OCI-LY7 (cell line): Measurements from ENCODE around the gene CLTCL1.

Source experiments
- EZH2phosphoT487 ChIP-seq: fragments of 200-600 bp; sonication (generic); IDR thresholded peaks from 2 replicates; pipeline ENCODE4 v1.6.1; 2018; ENCODE audit warnings: low read depth, borderline replicate concordance, mild to moderate bottlenecking, mixed run types, antibody characterized with exemption, low read length, moderate library complexity, mixed read lengths
- TF ChIP-seq, protein P1 (sequence below): fragments of 200-600 bp; sonication (generic); conservative IDR thresholded peaks from 2 replicates; pipeline ENCODE4 v1.5.1; 2014; ENCODE audit warnings: mild to moderate bottlenecking, antibody characterized with exemption, low read length, moderate library complexity, mixed read lengths

- TF ChIP-seq, protein P1, sequence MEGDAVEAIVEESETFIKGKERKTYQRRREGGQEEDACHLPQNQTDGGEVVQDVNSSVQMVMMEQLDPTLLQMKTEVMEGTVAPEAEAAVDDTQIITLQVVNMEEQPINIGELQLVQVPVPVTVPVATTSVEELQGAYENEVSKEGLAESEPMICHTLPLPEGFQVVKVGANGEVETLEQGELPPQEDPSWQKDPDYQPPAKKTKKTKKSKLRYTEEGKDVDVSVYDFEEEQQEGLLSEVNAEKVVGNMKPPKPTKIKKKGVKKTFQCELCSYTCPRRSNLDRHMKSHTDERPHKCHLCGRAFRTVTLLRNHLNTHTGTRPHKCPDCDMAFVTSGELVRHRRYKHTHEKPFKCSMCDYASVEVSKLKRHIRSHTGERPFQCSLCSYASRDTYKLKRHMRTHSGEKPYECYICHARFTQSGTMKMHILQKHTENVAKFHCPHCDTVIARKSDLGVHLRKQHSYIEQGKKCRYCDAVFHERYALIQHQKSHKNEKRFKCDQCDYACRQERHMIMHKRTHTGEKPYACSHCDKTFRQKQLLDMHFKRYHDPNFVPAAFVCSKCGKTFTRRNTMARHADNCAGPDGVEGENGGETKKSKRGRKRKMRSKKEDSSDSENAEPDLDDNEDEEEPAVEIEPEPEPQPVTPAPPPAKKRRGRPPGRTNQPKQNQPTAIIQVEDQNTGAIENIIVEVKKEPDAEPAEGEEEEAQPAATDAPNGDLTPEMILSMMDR: no peak
- no peak for TF ChIP-seq EZH2phosphoT487
Observed at GRCh38 chr22:19287076-19287707, 4.3 kb downstream of the CLTCL1 start.
